Hepatocyte (in vitro differentiated cells): Measurements from ENCODE around the gene SLC15A3. TPM values are rescaled to one million over a fixed set of nuclear protein-coding genes. Genes with fewer than 3 reads are reported as not detected.

Experiments used
- DNase-seq: peaks from one replicate; pipeline ENCODE4 v3.0.0-alpha.2; 2016; ENCODE audit warnings: low spot score
- H2AFZ ChIP-seq: fragments of 200-600 bp; sonication (generic); 2 replicates; pipeline ENCODE4 v1.6.0; 2016; ENCODE audit warnings: antibody characterized with exemption, mild to moderate bottlenecking
- H3K27ac ChIP-seq: fragments of 200-600 bp; sonication (generic); 2 replicates; pipeline ENCODE4 v1.5.1; 2016; ENCODE audit warnings: mild to moderate bottlenecking
- H3K27me3 ChIP-seq: fragments of 200-600 bp; sonication (generic); 2 replicates; pipeline ENCODE4 v1.6.1; 2016
- H3K36me3 ChIP-seq: fragments of 200-600 bp; sonication (generic); replicated peaks from 2 replicates; pipeline ENCODE4 v1.5.1; 2016; ENCODE audit warnings: low read depth; ENCODE audit not compliant: insufficient read depth
- H3K4me1 ChIP-seq: fragments of 200-600 bp; sonication (generic); 2 replicates; pipeline ENCODE4 v1.5.1; 2016; ENCODE audit warnings: mild to moderate bottlenecking, moderate library complexity; ENCODE audit not compliant: insufficient read depth
- H3K4me2 ChIP-seq: fragments of 200-600 bp; sonication (generic); 2 replicates; pipeline ENCODE4 v1.6.0; 2016
- H3K4me3 ChIP-seq: fragments of 200-600 bp; sonication (generic); 2 replicates; pipeline ENCODE4 v1.5.1; 2016; ENCODE audit warnings: mild to moderate bottlenecking
- H3K79me2 ChIP-seq: fragments of 200-600 bp; sonication (generic); 2 replicates; pipeline ENCODE4 v1.6.0; 2017; ENCODE audit warnings: mild to moderate bottlenecking
- H3K9me2 ChIP-seq: fragments of 200-600 bp; sonication (generic); replicated peaks from 2 replicates; pipeline ENCODE4 v1.6.0; 2017; ENCODE audit warnings: mild to moderate bottlenecking; ENCODE audit not compliant: insufficient read depth
- H3K9me3 ChIP-seq: fragments of 200-600 bp; sonication (generic); 2 replicates; pipeline ENCODE4 v1.5.1; 2016; ENCODE audit warnings: low read depth, mild to moderate bottlenecking
- H4K20me1 ChIP-seq: fragments of 200-600 bp; sonication (generic); 2 replicates; pipeline ENCODE4 v1.6.0; 2016; ENCODE audit warnings: mild to moderate bottlenecking; ENCODE audit not compliant: insufficient read depth, poor library complexity, severe bottlenecking
- CTCF ChIP-seq: fragments of 200-600 bp; sonication (generic); IDR thresholded peaks from 2 replicates; pipeline ENCODE4 v1.5.1; 2016; ENCODE audit warnings: antibody characterized with exemption, mild to moderate bottlenecking; ENCODE audit not compliant: poor library complexity
- EZH2 ChIP-seq: fragments of 200-600 bp; sonication (generic); IDR thresholded peaks from 2 replicates; pipeline ENCODE4 v1.6.1; 2016; ENCODE audit warnings: antibody characterized with exemption, mild to moderate bottlenecking, borderline replicate concordance
- EZH2phosphoT487 ChIP-seq: fragments of 200-600 bp; sonication (generic); IDR thresholded peaks from one replicate; pipeline ENCODE4 v1.6.1; 2018; ENCODE audit warnings: antibody characterized with exemption, mild to moderate bottlenecking, low read depth, moderate library complexity; ENCODE audit not compliant: unreplicated experiment, severe bottlenecking
- WGBS: methylation state at CpG from one replicate; pipeline ENCODE4 v1.1.6; 2016; ENCODE audit warnings: low lambda C conversion rate; ENCODE audit errors: missing lambda C conversion rate; 5-methylcytosine and 5-hydroxymethylcytosine counted together
- polyA plus RNA-seq: library from polyadenylated mRNA; unstranded; fragments of >200 nt; fragmentation: Nextera tagmentation; extraction: Ambion mirVana; gene quantifications from 2 replicates; pipeline ENCODE4 v1.2.1, GENCODE V29; 2016
- total RNA-seq: library from RNA; depleted of rRNA; stranded (reverse); fragments of >200 nt; gene quantifications from 2 replicates; pipeline ENCODE4 v1.2.3, GENCODE V29; 2014

Gene SLC15A3
- total and polyA plus RNA-seq, 2 experiments from 2014 or later: 0.56 to 3.3 TPM

GRCh38 chr11:60970369-60970774 is 18.4 kb upstream of the SLC15A3 start:
- Histone ChIP-seq H3K4me3 (no peak overlapping the region), H3K79me2 (no peaks in the 10 kb centered on the region), H3K9me2 (no peaks in the 10 kb centered on the region), H3K27ac (no peak overlapping the region), H3K4me2 (no peak overlapping the region), H2AFZ (no peak overlapping the region), H4K20me1 (no peaks in the 10 kb centered on the region), H3K9me3 (no peaks in the 10 kb centered on the region), H3K36me3 (no peaks in the 10 kb centered on the region), H3K27me3 (no peaks in the 10 kb centered on the region), H3K4me1 (no peaks in the 10 kb centered on the region)
- TF ChIP-seq CTCF (peak; percentile 64), EZH2phosphoT487 (no peak)
- whole genome bisulfite sequencing: 34% methylated on average over 9 of the region's 9 CpGs
- peak; percentile 63 for DNase-seq

GRCh38 chr11:60968223-60968622 is 16.2 kb upstream of the SLC15A3 start:
- no peak for DNase-seq
- H3K4me2 ChIP-seq: no peak overlapping the region
- no peaks in the 10 kb centered on the region for H3K36me3 ChIP-seq
- H2AFZ ChIP-seq: no peak overlapping the region
- H3K9me3 ChIP-seq: no peaks in the 10 kb centered on the region
- WGBS: 88% methylated on average over 1 of the region's 1 CpG
- no peaks in the 10 kb centered on the region for H4K20me1 ChIP-seq
- TF ChIP-seq CTCF: no peak
- TF ChIP-seq EZH2phosphoT487: no peak
- no peak for TF ChIP-seq EZH2
- H3K9me2 ChIP-seq: no peaks in the 10 kb centered on the region
- H3K27me3 ChIP-seq: no peaks in the 10 kb centered on the region
- H3K4me1 ChIP-seq: no peaks in the 10 kb centered on the region
- H3K27ac ChIP-seq: no peak overlapping the region
- H3K79me2 ChIP-seq: no peaks in the 10 kb centered on the region
- H3K4me3 ChIP-seq: no peak overlapping the region

- WGBS: 92% methylated on average over 4 of the region's 4 CpGs
- no peaks in the 10 kb centered on the region for H3K9me3 ChIP-seq
- H3K27me3 ChIP-seq: no peaks in the 10 kb centered on the region
- no peaks in the 10 kb centered on the region for H4K20me1 ChIP-seq
- no peak for DNase-seq
- TF ChIP-seq EZH2phosphoT487 (no peak), EZH2 (no peak), CTCF (no peak)
- no peaks in the 10 kb centered on the region for H3K36me3 ChIP-seq
- no peak overlapping the region for H2AFZ ChIP-seq
- no peaks in the 10 kb centered on the region for H3K9me2 ChIP-seq
- no peak overlapping the region for H3K4me3 ChIP-seq
- no peak overlapping the region for H3K27ac ChIP-seq
- no peak overlapping the region for H3K4me2 ChIP-seq
- no peaks in the 10 kb centered on the region for H3K4me1 ChIP-seq
- no peaks in the 10 kb centered on the region for H3K79me2 ChIP-seq
These were observed 14.9 kb upstream of the SLC15A3 start for GRCh38 chr11:60966890-60967289.

- WGBS: 84% methylated on average over 6 of the region's 6 CpGs
- H3K27me3 ChIP-seq: no peaks in the 10 kb centered on the region
These were observed 12.8 kb upstream of the SLC15A3 start for GRCh38 chr11:60964801-60965200.

More at GRCh38 chr11:60964801-60965200, 12.8 kb upstream of the SLC15A3 start:
- H3K4me1 ChIP-seq: no peaks in the 10 kb centered on the region
- H3K9me3 ChIP-seq: no peaks in the 10 kb centered on the region
- no peaks in the 10 kb centered on the region for H3K79me2 ChIP-seq
- no peak overlapping the region for H3K4me3 ChIP-seq
- DNase-seq: no peak
- no peak for TF ChIP-seq EZH2phosphoT487
- TF ChIP-seq CTCF: no peak
- no peak for TF ChIP-seq EZH2
- no peaks in the 10 kb centered on the region for H4K20me1 ChIP-seq
- no peaks in the 10 kb centered on the region for H3K9me2 ChIP-seq
- no peak overlapping the region for H2AFZ ChIP-seq
- H3K36me3 ChIP-seq: no peaks in the 10 kb centered on the region
- H3K4me2 ChIP-seq: no peak overlapping the region
- no peak overlapping the region for H3K27ac ChIP-seq
